H1 (cell line): ENCODE measurements around the gene ZC3H18. TPM values are rescaled to one million over a fixed set of nuclear protein-coding genes. Genes with fewer than 3 reads are reported as not detected.

Experiments used
- GABPA ChIP-seq: IDR thresholded peaks from 2 replicates; pipeline ENCODE4 v1.6.1; 2011; ENCODE audit warnings: mild to moderate bottlenecking, low read length, moderate library complexity, borderline replicate concordance; ENCODE audit not compliant: insufficient read depth
- JUN ChIP-seq: IDR thresholded peaks from 2 replicates; pipeline ENCODE4 v1.6.1; 2011; ENCODE audit warnings: low read depth, mild to moderate bottlenecking, improper control_type of control experiment, low read length
- KDM5A ChIP-seq: fragments of 200-600 bp; IDR thresholded peaks from 2 replicates; pipeline ENCODE4 v1.7.1; 2012; ENCODE audit warnings: mild to moderate bottlenecking, low read length, inconsistent platforms, mixed read lengths
- POU5F1 ChIP-seq: IDR thresholded peaks from 2 replicates; pipeline ENCODE4 v1.6.1; 2011; ENCODE audit warnings: low read depth, mild to moderate bottlenecking, low read length, moderate library complexity
- SP4 ChIP-seq: IDR thresholded peaks from 2 replicates; pipeline ENCODE4 v1.6.1; 2012; ENCODE audit warnings: low read length, inconsistent platforms
- polyA plus RNA-seq, 7 experiments: library from polyadenylated mRNA; depleted of rRNA in 3 of 7; stranded (reverse) in 5 of 7; unstranded in 2 of 7; fragments of >200 nt in 5 of 7; fragments of 200-250 nt in 2 of 7; gene quantifications; 1 replicate in 5 of 7; 2 replicates in 1 of 7; 4 replicates in 1 of 7; pipeline versions ENCODE4 v1.2.1 to v1.2.3, GENCODE V29; 2011 to 2013; ENCODE audit warnings: missing spikeins in 2 of 7, mixed read lengths in 2 of 7
- total RNA-seq: library from RNA; stranded (reverse); fragmentation: NEBNext Ultra II Directional; extraction: Animal tissue kit (Norgen Biotek cat#: 25700); gene quantifications from 2 replicates; pipeline ENCODE4 v1.2.1, GENCODE V29; 2021
- TF ChIP-seq, protein P1 (sequence below): IDR thresholded peaks from 2 replicates; pipeline ENCODE4 v1.6.1; 2012; ENCODE audit warnings: inconsistent platforms

ZC3H18 gene
- total and polyA plus RNA-seq, 2 of the 8 experiments (the other 6 are each of a cell fraction or from before 2014, with no cell fraction given), result 12.1 to 73.2 TPM

DNA sequence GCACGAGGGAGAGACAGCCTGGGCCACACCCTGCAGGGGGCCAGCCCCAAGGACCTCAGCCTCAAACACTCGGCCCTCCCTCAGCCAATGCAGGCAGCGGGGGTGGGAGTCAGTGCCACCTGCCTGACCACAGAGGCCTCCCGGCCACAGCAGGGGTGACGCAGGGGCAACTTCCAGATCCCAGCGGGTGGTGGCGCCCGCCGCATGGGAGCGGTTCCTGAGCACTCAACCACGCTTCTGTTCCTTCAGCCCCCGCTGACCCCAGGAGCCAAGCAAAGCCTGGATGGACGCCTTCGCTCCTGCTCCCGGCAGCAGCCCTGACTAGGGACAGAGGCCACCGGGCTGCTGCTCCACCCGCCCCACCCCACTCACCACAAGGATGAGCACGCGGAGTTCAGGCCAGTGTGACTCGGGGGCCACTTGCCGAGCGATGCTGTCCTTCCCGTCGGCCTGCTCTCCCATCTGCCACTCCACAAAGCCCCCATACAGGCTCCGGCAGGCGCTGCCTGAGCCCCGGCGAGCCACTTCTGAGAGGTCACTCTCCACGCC, 85.6 kb downstream of the ZC3H18 start (continued):
- TF ChIP-seq, protein P1, sequence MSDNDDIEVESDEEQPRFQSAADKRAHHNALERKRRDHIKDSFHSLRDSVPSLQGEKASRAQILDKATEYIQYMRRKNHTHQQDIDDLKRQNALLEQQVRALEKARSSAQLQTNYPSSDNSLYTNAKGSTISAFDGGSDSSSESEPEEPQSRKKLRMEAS, result no peak
- TF ChIP-seq JUN, result no peak
- TF ChIP-seq GABPA, result no peak
- no peak for TF ChIP-seq POU5F1
- no peak for TF ChIP-seq KDM5A
- TF ChIP-seq SP4, result no peak
